Trophoblast cell (in vitro differentiated cells and primary cell): Measurements from ENCODE around the gene CAPN2.

Experiments
- DNase-seq, 2 donors: peaks; one replicate each; pipeline ENCODE4 v3.0.0-alpha.2; 2016
- H2AFZ ChIP-seq: 2 replicates; pipeline ENCODE4 v1.6.1; 2013; ENCODE audit warnings: low read length, moderate library complexity, mild to moderate bottlenecking; ENCODE audit not compliant: insufficient read depth, poor library complexity
- H2AK5ac ChIP-seq: 2 replicates; pipeline ENCODE4 v1.6.1; 2013; ENCODE audit warnings: mild to moderate bottlenecking, low read length
- H2BK120ac ChIP-seq: 2 replicates; pipeline ENCODE4 v1.6.1; 2013; ENCODE audit warnings: low read length, mild to moderate bottlenecking, moderate library complexity; ENCODE audit not compliant: insufficient read depth, poor library complexity
- H2BK12ac ChIP-seq: 2 replicates; pipeline ENCODE4 v1.6.1; 2013; ENCODE audit warnings: mild to moderate bottlenecking, low read length, moderate library complexity
- H2BK5ac ChIP-seq: 2 replicates; pipeline ENCODE4 v1.6.1; 2013; ENCODE audit warnings: low read length, low read depth, moderate library complexity, mild to moderate bottlenecking; ENCODE audit not compliant: poor library complexity
- H3K14ac ChIP-seq: 2 replicates; pipeline ENCODE4 v1.6.1; 2013; ENCODE audit warnings: mild to moderate bottlenecking, low read length
- H3K18ac ChIP-seq: 2 replicates; pipeline ENCODE4 v1.6.1; 2013; ENCODE audit warnings: mild to moderate bottlenecking, low read length
- H3K23ac ChIP-seq: 2 replicates; pipeline ENCODE4 v1.6.1; 2013; ENCODE audit warnings: low read length
- H3K27ac ChIP-seq: 2 replicates; pipeline ENCODE4 v1.5.1; 2013; ENCODE audit warnings: low read depth, mild to moderate bottlenecking, inconsistent platforms, low read length, moderate library complexity
- H3K27me3 ChIP-seq: 2 replicates; pipeline ENCODE4 v1.6.1; 2013; ENCODE audit warnings: inconsistent platforms, mild to moderate bottlenecking, low read length, moderate library complexity; ENCODE audit not compliant: insufficient read depth
- H3K36me3 ChIP-seq, 2 experiments: 1 replicate in 1 of 2; 2 replicates in 1 of 2; pipeline ENCODE4 v1.6.1; 2013; ENCODE audit warnings: low read length in 2 of 2, mild to moderate bottlenecking in 2 of 2, moderate library complexity in 1 of 2; ENCODE audit not compliant: insufficient read depth in 2 of 2, control insufficient read depth in 1 of 2
- H3K4ac ChIP-seq: 2 replicates; pipeline ENCODE4 v1.6.1; 2013; ENCODE audit warnings: low read depth, mild to moderate bottlenecking, low read length, moderate library complexity
- H3K4me1 ChIP-seq, 2 experiments: 1 replicate in 1 of 2; 2 replicates in 1 of 2; pipeline ENCODE4 v1.6.1; 2013; ENCODE audit warnings: low read length in 2 of 2, mild to moderate bottlenecking in 2 of 2, moderate library complexity in 1 of 2; ENCODE audit not compliant: insufficient read depth in 2 of 2, control insufficient read depth in 1 of 2
- H3K4me2 ChIP-seq: 2 replicates; pipeline ENCODE4 v1.6.1; 2013; ENCODE audit warnings: inconsistent platforms, mild to moderate bottlenecking, low read length, moderate library complexity
- H3K4me3 ChIP-seq: 2 replicates; pipeline ENCODE4 v1.5.1; 2013; ENCODE audit warnings: mild to moderate bottlenecking, low read depth, low read length, inconsistent platforms
- H3K79me1 ChIP-seq: one replicate; pipeline ENCODE4 v1.6.1; 2013; ENCODE audit warnings: low read length
- H3K79me2 ChIP-seq: 2 replicates; pipeline ENCODE4 v1.6.1; 2013; ENCODE audit warnings: low read length, mild to moderate bottlenecking; ENCODE audit not compliant: control insufficient read depth, insufficient read depth, poor library complexity
- H3K9ac ChIP-seq: 2 replicates; pipeline ENCODE4 v1.6.1; 2013; ENCODE audit warnings: mild to moderate bottlenecking, low read length
- H3K9me3 ChIP-seq: 2 replicates; pipeline ENCODE4 v1.6.1; 2013; ENCODE audit warnings: low read depth, mild to moderate bottlenecking, control low read depth, inconsistent platforms, low read length; ENCODE audit not compliant: insufficient read depth
- H4K12ac ChIP-seq: 2 replicates; pipeline ENCODE4 v1.6.1; 2013; ENCODE audit warnings: low read depth, mild to moderate bottlenecking, low read length, moderate library complexity
- H4K8ac ChIP-seq: 2 replicates; pipeline ENCODE4 v1.6.1; 2013; ENCODE audit warnings: low read depth, mild to moderate bottlenecking, low read length, moderate library complexity
- H4K91ac ChIP-seq: one replicate; pipeline ENCODE4 v1.6.1; 2013; ENCODE audit warnings: low read depth, mild to moderate bottlenecking, low read length, moderate library complexity
- WGBS: extraction: QIAGEN DNeasy Blood & Tissue Kit; methylation state at CpG from one replicate; pipeline ENCODE4 v1.1.7; 2013; ENCODE audit warnings: missing lambda C conversion rate; ENCODE audit not compliant: insufficient read length, insufficient coverage; ENCODE audit errors: extremely low coverage; 5-methylcytosine and 5-hydroxymethylcytosine counted together

CAPN2 gene

GRCh38 chr1:223667484-223668182 lies 44.7 kb upstream of the CAPN2 start:
- H3K4ac ChIP-seq: no peak overlapping the region
- H4K91ac ChIP-seq: no peak overlapping the region
- H3K9ac ChIP-seq: no peak overlapping the region
- H2AFZ ChIP-seq: no peak overlapping the region
- H2AK5ac ChIP-seq: no peak overlapping the region
- H2BK5ac ChIP-seq: no peak overlapping the region
- no CpG with 5 or more reads among the region's 3 CpGs for WGBS
- H2BK120ac ChIP-seq: no peak overlapping the region
- no peaks in the 10 kb centered on the region for H3K79me1 ChIP-seq
- no peak overlapping the region for H3K4me2 ChIP-seq
- no peaks in the 10 kb centered on the region for H3K36me3 ChIP-seq
- H2BK12ac ChIP-seq: no peak overlapping the region
- H3K27ac ChIP-seq: no peak overlapping the region
- no peak overlapping the region for H3K18ac ChIP-seq
- H3K4me1 ChIP-seq: no peaks in the 10 kb centered on the region
- H3K14ac ChIP-seq: no peak overlapping the region
- H4K8ac ChIP-seq: no peak overlapping the region
- peak in 1 of 2 donors; percentile 37 for DNase-seq
- no peaks in the 10 kb centered on the region for H3K79me2 ChIP-seq
- no peaks in the 10 kb centered on the region for H3K27me3 ChIP-seq
- H3K9me3 ChIP-seq: no peaks in the 10 kb centered on the region
- H4K12ac ChIP-seq: no peak overlapping the region
- H3K4me3 ChIP-seq: no peak overlapping the region
- no peak overlapping the region for H3K23ac ChIP-seq

GRCh38 chr1:223669003-223669795 lies 43.1 kb upstream of the CAPN2 start:
- no CpG with 5 or more reads among the region's 6 CpGs for WGBS
- no peak overlapping the region for H3K14ac ChIP-seq

GRCh38 chr1:223670458-223671159 lies 41.7 kb upstream of the CAPN2 start:
- no peak overlapping the region for H3K9ac ChIP-seq
- no peaks in the 10 kb centered on the region for H3K4me1 ChIP-seq
- no peaks in the 10 kb centered on the region for H3K27me3 ChIP-seq
- no peak overlapping the region for H3K27ac ChIP-seq
- H2AK5ac ChIP-seq: no peak overlapping the region
- H2BK120ac ChIP-seq: no peak overlapping the region
- peak; percentile 17 to 45 for DNase-seq
- H3K79me2 ChIP-seq: no peaks in the 10 kb centered on the region
- no peaks in the 10 kb centered on the region for H3K36me3 ChIP-seq
- no peak overlapping the region for H4K91ac ChIP-seq
- H3K23ac ChIP-seq: no peak overlapping the region
- H3K14ac ChIP-seq: no peak overlapping the region
- H2BK5ac ChIP-seq: no peak overlapping the region
- no peak overlapping the region for H2AFZ ChIP-seq
- H3K4me2 ChIP-seq: no peak overlapping the region
- H3K9me3 ChIP-seq: peaks cover 6% of the 10 kb centered on the region
- H3K79me1 ChIP-seq: no peaks in the 10 kb centered on the region
- H3K18ac ChIP-seq: no peak overlapping the region
- H4K12ac ChIP-seq: no peak overlapping the region
- no peak overlapping the region for H2BK12ac ChIP-seq
- H3K4me3 ChIP-seq: no peak overlapping the region
- H3K4ac ChIP-seq: no peak overlapping the region
- no CpG with 5 or more reads among the region's 7 CpGs for WGBS
- no peak overlapping the region for H4K8ac ChIP-seq

More at GRCh38 chr1:223669003-223669795, 43.1 kb upstream of the CAPN2 start:
- no peak overlapping the region for H2AK5ac ChIP-seq
- no peak overlapping the region for H2BK5ac ChIP-seq
- DNase-seq: no peak
- no peak overlapping the region for H2AFZ ChIP-seq
- no peak overlapping the region for H3K27ac ChIP-seq
- H3K4me3 ChIP-seq: no peak overlapping the region
- no peaks in the 10 kb centered on the region for H3K36me3 ChIP-seq
- H3K9me3 ChIP-seq: peaks cover 4% of the 10 kb centered on the region
- H3K23ac ChIP-seq: no peak overlapping the region
- no peaks in the 10 kb centered on the region for H3K27me3 ChIP-seq
- no peak overlapping the region for H2BK12ac ChIP-seq
- no peak overlapping the region for H3K4ac ChIP-seq
- H3K9ac ChIP-seq: no peak overlapping the region
- no peaks in the 10 kb centered on the region for H3K79me2 ChIP-seq
- no peak overlapping the region for H2BK120ac ChIP-seq
- no peaks in the 10 kb centered on the region for H3K4me1 ChIP-seq
- H3K79me1 ChIP-seq: no peaks in the 10 kb centered on the region
- no peak overlapping the region for H3K18ac ChIP-seq
- H4K12ac ChIP-seq: no peak overlapping the region
- H4K91ac ChIP-seq: no peak overlapping the region
- H4K8ac ChIP-seq: no peak overlapping the region
- H3K4me2 ChIP-seq: no peak overlapping the region

GRCh38 chr1:223674119-223674890 lies 38.0 kb upstream of the CAPN2 start:
- Histone ChIP-seq H3K79me2 (no peaks in the 10 kb centered on the region), H3K14ac (no peak overlapping the region), H2BK120ac (no peak overlapping the region), H3K4me2 (no peak overlapping the region), H3K27ac (no peak overlapping the region), H3K4ac (no peak overlapping the region), H3K4me3 (peak overlapping the region; percentile 23), H3K79me1 (no peaks in the 10 kb centered on the region), H2AK5ac (no peak overlapping the region), H4K91ac (no peak overlapping the region), H3K23ac (no peak overlapping the region), H3K9me3 (peaks cover 6% of the 10 kb centered on the region), H3K4me1 (no peaks in the 10 kb centered on the region), H3K9ac (no peak overlapping the region), H3K27me3 (no peaks in the 10 kb centered on the region), H2BK5ac (no peak overlapping the region), H3K18ac (no peak overlapping the region), H4K8ac (no peak overlapping the region), H4K12ac (no peak overlapping the region), H2BK12ac (no peak overlapping the region), H3K36me3 (no peaks in the 10 kb centered on the region), H2AFZ (no peak overlapping the region)
- no CpG with 5 or more reads among the region's 5 CpGs for WGBS
- DNase-seq: no peak
